IMR-90 (cell line): ENCODE measurements around the gene LRCH3. TPM values are rescaled to one million over a fixed set of nuclear protein-coding genes. Genes with fewer than 3 reads are reported as not detected.

Experiments
- ATAC-seq: fragments of 200-7000 bp; cut with Tn5 transposase; 2 replicates; pipeline ENCODE4 v1.9.1; 2020; ENCODE audit warnings: low read depth, mild to moderate bottlenecking, moderate library complexity
- BruUV-seq: library from RNA; stranded (reverse); fragments of 400-500 nt; replicated peaks from 2 replicates; lab custom pipeline; 2021; lab: Mats Ljungman, UMichigan
- CTCF ChIA-PET: fragments of 300-600 bp; formaldehyde crosslinking; extraction: SDS; loops from one replicate; lab custom pipeline; 2021; ENCODE audit warnings: antibody characterized with exemption; lab: Yijun Ruan, JAX
- POLR2A ChIA-PET: fragments of 300-600 bp; sonication (Branson Sonifier 250); formaldehyde crosslinking; loops from one replicate; lab custom pipeline; 2022; ENCODE audit warnings: antibody characterized with exemption; ENCODE audit not compliant: unreplicated experiment; lab: Charles Lee
- DNase-seq: peaks from one replicate; pipeline ENCODE4 v3.0.0; 2013
- H2AFZ ChIP-seq: replicated peaks from 2 replicates; pipeline ENCODE3; 2013; ENCODE audit warnings: low read length, mild to moderate bottlenecking; ENCODE audit not compliant: poor library complexity
- H2AK5ac ChIP-seq: 2 replicates; pipeline ENCODE4 v1.6.1; 2013; ENCODE audit warnings: low read depth, low read length, inconsistent platforms
- H2AK9ac ChIP-seq: replicated peaks from 2 replicates; pipeline ENCODE3; 2013; ENCODE audit warnings: mild to moderate bottlenecking, low read depth, low read length, moderate library complexity; ENCODE audit not compliant: poor library complexity
- H2BK120ac ChIP-seq: 2 replicates; pipeline ENCODE4 v1.6.1; 2013; ENCODE audit warnings: low read depth, low read length, inconsistent platforms
- H2BK15ac ChIP-seq: 3 replicates; pipeline ENCODE4 v1.6.1; 2013; ENCODE audit warnings: low read depth, low read length, inconsistent platforms
- H2BK20ac ChIP-seq: 2 replicates; pipeline ENCODE4 v1.6.1; 2013; ENCODE audit warnings: low read depth, mild to moderate bottlenecking, inconsistent platforms, low read length, moderate library complexity
- H2BK5ac ChIP-seq: 2 replicates; pipeline ENCODE4 v1.6.1; 2013; ENCODE audit warnings: mild to moderate bottlenecking, low read depth, low read length, inconsistent platforms; ENCODE audit not compliant: poor library complexity, severe bottlenecking
- H3K14ac ChIP-seq: replicated peaks from 2 replicates; pipeline ENCODE4 v1.6.1; 2013; ENCODE audit warnings: low read depth, low read length, inconsistent platforms
- H3K18ac ChIP-seq: 2 replicates; pipeline ENCODE4 v1.6.1; 2013; ENCODE audit warnings: low read depth, low read length, control low read depth
- H3K23ac ChIP-seq: 2 replicates; pipeline ENCODE4 v1.6.1; 2013; ENCODE audit warnings: low read depth, low read length, inconsistent platforms
- H3K27ac ChIP-seq: 2 replicates; pipeline ENCODE4 v1.5.1; 2013; ENCODE audit warnings: mild to moderate bottlenecking, control low read depth, low read length; ENCODE audit not compliant: insufficient read depth
- H3K27me3 ChIP-seq: 2 replicates; pipeline ENCODE4 v1.6.1; 2013; ENCODE audit warnings: low read length; ENCODE audit not compliant: control insufficient read depth, insufficient read depth
- H3K36me3 ChIP-seq: 2 replicates; pipeline ENCODE4 v1.6.1; 2013; ENCODE audit warnings: low read length, mixed read lengths; ENCODE audit not compliant: control insufficient read depth, insufficient read depth
- H3K4ac ChIP-seq: 2 replicates; pipeline ENCODE4 v1.6.1; 2013; ENCODE audit warnings: low read depth, low read length, inconsistent platforms
- H3K4me1 ChIP-seq: 2 replicates; pipeline ENCODE4 v1.6.1; 2013; ENCODE audit warnings: low read length, mixed read lengths; ENCODE audit not compliant: control insufficient read depth, insufficient read depth
- H3K4me2 ChIP-seq: 2 replicates; pipeline ENCODE4 v1.6.1; 2013; ENCODE audit warnings: low read depth, mild to moderate bottlenecking, control low read depth, low read length, moderate library complexity
- H3K4me3 ChIP-seq: 2 replicates; pipeline ENCODE4 v1.5.1; 2013; ENCODE audit warnings: low read depth, mild to moderate bottlenecking, control low read depth, low read length, moderate library complexity; ENCODE audit not compliant: insufficient read depth
- H3K56ac ChIP-seq: 2 replicates; pipeline ENCODE4 v1.6.1; 2013; ENCODE audit warnings: low read length, inconsistent platforms; ENCODE audit not compliant: insufficient read depth; ENCODE audit errors: extremely low read depth
- H3K79me1 ChIP-seq, 2 experiments: 2 replicates each; pipeline ENCODE4 v1.6.1; 2013; ENCODE audit warnings: low read length in 2 of 2, inconsistent platforms in 1 of 2, low read depth in 1 of 2
- H3K9ac ChIP-seq: 2 replicates; pipeline ENCODE4 v1.6.1; 2013; ENCODE audit warnings: low read depth, low read length, control low read depth
- H3K9me1 ChIP-seq: 2 replicates; pipeline ENCODE4 v1.6.1; 2013; ENCODE audit warnings: low read length, inconsistent platforms; ENCODE audit not compliant: insufficient read depth
- H3K9me3 ChIP-seq: 2 replicates; pipeline ENCODE4 v1.6.1; 2013; ENCODE audit warnings: low read length; ENCODE audit not compliant: control insufficient read depth, insufficient read depth
- H4K20me1 ChIP-seq: 2 replicates; pipeline ENCODE4 v1.6.1; 2013; ENCODE audit warnings: low read length, inconsistent platforms; ENCODE audit not compliant: insufficient read depth
- H4K5ac ChIP-seq: 2 replicates; pipeline ENCODE4 v1.6.1; 2013; ENCODE audit warnings: mild to moderate bottlenecking, low read depth, low read length, control low read depth
- H4K8ac ChIP-seq, 2 experiments: 2 replicates each; pipeline ENCODE4 v1.6.1; 2013; ENCODE audit warnings: low read depth in 2 of 2, low read length in 2 of 2, control low read depth in 1 of 2, inconsistent platforms in 1 of 2
- H4K91ac ChIP-seq: 2 replicates; pipeline ENCODE4 v1.6.1; 2013; ENCODE audit warnings: low read depth, low read length, inconsistent platforms; ENCODE audit not compliant: insufficient read depth
- BHLHE40 ChIP-seq: fragments of 150-350 bp; IDR thresholded peaks from 2 replicates; pipeline ENCODE4 v1.6.1; 2016; ENCODE audit warnings: mild to moderate bottlenecking, low read depth, low read length
- CEBPB ChIP-seq: IDR thresholded peaks from 2 replicates; pipeline ENCODE4 v1.6.1; 2012; ENCODE audit warnings: low read depth, low read length, improper control_type of control experiment
- CHD1 ChIP-seq: IDR thresholded peaks from 2 replicates; pipeline ENCODE4 v1.6.1; 2012; ENCODE audit warnings: low read depth, low read length, improper control_type of control experiment
- FOS ChIP-seq: fragments of 150-350 bp; IDR thresholded peaks from 2 replicates; pipeline ENCODE4 v1.6.1; 2016; ENCODE audit warnings: low read depth, low read length
- MAFK ChIP-seq: IDR thresholded peaks from 2 replicates; pipeline ENCODE4 v1.6.1; 2012; ENCODE audit warnings: low read depth, low read length, improper control_type of control experiment
- MAZ ChIP-seq: IDR thresholded peaks from 2 replicates; pipeline ENCODE4 v1.6.1; 2012; ENCODE audit warnings: low read depth, mild to moderate bottlenecking, low read length, improper control_type of control experiment, moderate library complexity, borderline replicate concordance
- MXI1 ChIP-seq: IDR thresholded peaks from 2 replicates; pipeline ENCODE4 v1.6.1; 2012; ENCODE audit warnings: low read depth, mild to moderate bottlenecking, low read length, moderate library complexity, borderline replicate concordance
- NFE2L2 ChIP-seq: fragments of 150-350 bp; IDR thresholded peaks from 2 replicates; pipeline ENCODE4 v1.6.1; 2016; ENCODE audit warnings: low read depth, mild to moderate bottlenecking, low read length
- POLR2A ChIP-seq: IDR thresholded peaks from 2 replicates; pipeline ENCODE4 v1.6.1; 2012; ENCODE audit warnings: mild to moderate bottlenecking, low read depth, low read length
- RAD21 ChIP-seq: IDR thresholded peaks from 2 replicates; pipeline ENCODE4 v1.6.1; 2012; ENCODE audit warnings: low read length, improper control_type of control experiment
- RCOR1 ChIP-seq: IDR thresholded peaks from 2 replicates; pipeline ENCODE4 v1.6.1; 2012; ENCODE audit warnings: mild to moderate bottlenecking, low read length, improper control_type of control experiment; ENCODE audit not compliant: insufficient replicate concordance
- RFX5 ChIP-seq: IDR thresholded peaks from 2 replicates; pipeline ENCODE4 v1.8.0; 2012; ENCODE audit warnings: low read depth, mild to moderate bottlenecking, low read length, moderate library complexity
- SMC3 ChIP-seq: fragments of 150-350 bp; IDR thresholded peaks from 2 replicates; pipeline ENCODE4 v1.6.1; 2016; ENCODE audit warnings: low read depth, mild to moderate bottlenecking, antibody characterized with exemption, low read length, moderate library complexity
- WGBS, 2 experiments: methylation state at CpG; one replicate each; pipeline versions ENCODE4 v1.1.5 to v1.1.7; 2013; ENCODE audit warnings: missing lambda C conversion rate in 2 of 2; ENCODE audit not compliant: insufficient read length in 1 of 2; ENCODE audit errors: extremely low coverage in 2 of 2; 5-methylcytosine and 5-hydroxymethylcytosine counted together
- dilution Hi-C: fragments of 300-500 bp; cut with HindIII; formaldehyde crosslinking; loops from one replicate; pipeline ENCODE4 v1.14.3; 2018; ENCODE audit warnings: low sequenced_read_pairs; ENCODE audit not compliant: unreplicated experiment
- in situ Hi-C: fragments of 300-500 bp; cut with MboI; formaldehyde crosslinking; loops from 3 replicates; pipeline ENCODE4 v1.14.3; 2019; ENCODE audit warnings: low sequenced_read_pairs, inconsistent platforms, mixed read lengths
- intact Hi-C: fragments of 100-400 bp; cut with micrococcal nuclease; formaldehyde crosslinking; loops from 2 replicates; pipeline ENCODE4 v1.10.0; 2022
- polyA plus RNA-seq, 3 experiments: library from polyadenylated mRNA; depleted of rRNA; stranded (reverse); fragments of >200 nt; gene quantifications; 2 replicates each; pipeline ENCODE4 v1.2.3, GENCODE V29; 2012; ENCODE audit warnings: low replicate concordance in 1 of 3
- total RNA-seq: library from RNA; depleted of rRNA; stranded (reverse); fragments of >200 nt; gene quantifications from 2 replicates; pipeline ENCODE4 v1.2.3, GENCODE V29; 2012
- TF ChIP-seq, protein P1 (sequence below): fragments of 150-350 bp; IDR thresholded peaks from 2 replicates; pipeline ENCODE4 v1.6.1; 2016; ENCODE audit warnings: low read depth, mild to moderate bottlenecking, low read length, moderate library complexity, borderline replicate concordance
- TF ChIP-seq, protein P2 (sequence below): conservative IDR thresholded peaks from 2 replicates; pipeline ENCODE4 v1.5.1; 2012; ENCODE audit warnings: mild to moderate bottlenecking, low read depth, low read length, improper control_type of control experiment
- TF ChIP-seq, protein P3 (sequence below): fragments of 150-350 bp; IDR thresholded peaks from 2 replicates; pipeline ENCODE4 v1.6.1; 2017; ENCODE audit warnings: mild to moderate bottlenecking, antibody characterized with exemption, low read length, low read depth

Gene LRCH3
- total and polyA plus RNA-seq, 2 of the 4 experiments (the other 2 are of a cell fraction): 28.5 to 40.5 TPM

DNA sequence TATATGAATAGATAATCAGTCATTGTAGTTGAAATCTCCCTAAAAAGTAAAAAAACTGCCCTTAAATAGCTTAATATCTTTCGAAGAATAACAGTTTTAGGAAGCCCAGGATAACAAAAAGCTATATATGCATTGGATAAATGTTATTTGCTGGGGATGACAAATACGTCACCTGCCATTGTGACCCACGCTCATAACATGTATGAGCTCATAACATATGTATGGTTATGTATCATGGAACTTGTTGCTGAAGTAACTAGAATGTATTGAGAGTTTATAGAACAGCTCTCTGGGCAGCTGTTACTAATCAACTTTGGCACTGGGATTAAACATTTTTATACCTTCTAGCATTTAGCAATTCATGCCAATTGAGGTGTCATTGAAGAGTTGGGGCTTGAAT, 1.7 kb upstream of the LRCH3 start:
- no peak overlapping the region for H3K4me2 ChIP-seq
- H3K4me3 ChIP-seq: no peak overlapping the region
- H3K9me3 ChIP-seq: no peaks in the 10 kb centered on the region
- no peak for TF ChIP-seq MAZ
- TF ChIP-seq, protein P1, sequence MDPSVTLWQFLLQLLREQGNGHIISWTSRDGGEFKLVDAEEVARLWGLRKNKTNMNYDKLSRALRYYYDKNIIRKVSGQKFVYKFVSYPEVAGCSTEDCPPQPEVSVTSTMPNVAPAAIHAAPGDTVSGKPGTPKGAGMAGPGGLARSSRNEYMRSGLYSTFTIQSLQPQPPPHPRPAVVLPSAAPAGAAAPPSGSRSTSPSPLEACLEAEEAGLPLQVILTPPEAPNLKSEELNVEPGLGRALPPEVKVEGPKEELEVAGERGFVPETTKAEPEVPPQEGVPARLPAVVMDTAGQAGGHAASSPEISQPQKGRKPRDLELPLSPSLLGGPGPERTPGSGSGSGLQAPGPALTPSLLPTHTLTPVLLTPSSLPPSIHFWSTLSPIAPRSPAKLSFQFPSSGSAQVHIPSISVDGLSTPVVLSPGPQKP: no peak
- TF ChIP-seq RCOR1: no peak
- TF ChIP-seq, protein P2, sequence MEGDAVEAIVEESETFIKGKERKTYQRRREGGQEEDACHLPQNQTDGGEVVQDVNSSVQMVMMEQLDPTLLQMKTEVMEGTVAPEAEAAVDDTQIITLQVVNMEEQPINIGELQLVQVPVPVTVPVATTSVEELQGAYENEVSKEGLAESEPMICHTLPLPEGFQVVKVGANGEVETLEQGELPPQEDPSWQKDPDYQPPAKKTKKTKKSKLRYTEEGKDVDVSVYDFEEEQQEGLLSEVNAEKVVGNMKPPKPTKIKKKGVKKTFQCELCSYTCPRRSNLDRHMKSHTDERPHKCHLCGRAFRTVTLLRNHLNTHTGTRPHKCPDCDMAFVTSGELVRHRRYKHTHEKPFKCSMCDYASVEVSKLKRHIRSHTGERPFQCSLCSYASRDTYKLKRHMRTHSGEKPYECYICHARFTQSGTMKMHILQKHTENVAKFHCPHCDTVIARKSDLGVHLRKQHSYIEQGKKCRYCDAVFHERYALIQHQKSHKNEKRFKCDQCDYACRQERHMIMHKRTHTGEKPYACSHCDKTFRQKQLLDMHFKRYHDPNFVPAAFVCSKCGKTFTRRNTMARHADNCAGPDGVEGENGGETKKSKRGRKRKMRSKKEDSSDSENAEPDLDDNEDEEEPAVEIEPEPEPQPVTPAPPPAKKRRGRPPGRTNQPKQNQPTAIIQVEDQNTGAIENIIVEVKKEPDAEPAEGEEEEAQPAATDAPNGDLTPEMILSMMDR: no peak
- no peak for TF ChIP-seq RAD21
- no peak for TF ChIP-seq MAFK
- no peak for TF ChIP-seq SMC3
- no peak for TF ChIP-seq CEBPB
- TF ChIP-seq RFX5: no peak
- TF ChIP-seq POLR2A: no peak
- TF ChIP-seq, protein P3, sequence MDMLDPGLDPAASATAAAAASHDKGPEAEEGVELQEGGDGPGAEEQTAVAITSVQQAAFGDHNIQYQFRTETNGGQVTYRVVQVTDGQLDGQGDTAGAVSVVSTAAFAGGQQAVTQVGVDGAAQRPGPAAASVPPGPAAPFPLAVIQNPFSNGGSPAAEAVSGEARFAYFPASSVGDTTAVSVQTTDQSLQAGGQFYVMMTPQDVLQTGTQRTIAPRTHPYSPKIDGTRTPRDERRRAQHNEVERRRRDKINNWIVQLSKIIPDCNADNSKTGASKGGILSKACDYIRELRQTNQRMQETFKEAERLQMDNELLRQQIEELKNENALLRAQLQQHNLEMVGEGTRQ: no peak
- TF ChIP-seq NFE2L2: no peak
- TF ChIP-seq CHD1: no peak
- TF ChIP-seq MXI1: no peak
- TF ChIP-seq BHLHE40: no peak
- no peak for TF ChIP-seq FOS
- intact Hi-C loops (no loop called here), in situ Hi-C loops (no loop called here), dilution Hi-C loops (no loop called here)
- no peak for ATAC-seq
- H4K20me1 ChIP-seq: peaks cover 27% of the 10 kb centered on the region
- no peak for DNase-seq
- ChIA-PET CTCF (interaction anchor here (0.6 kb wide), 1 partner anchor 13 kb away, joined by 3 read pairs; no protein-coding TSS in a partner anchor), POLR2A (no interaction called here)
- no peak overlapping the region for H2BK120ac ChIP-seq
- peaks cover 0 to 20% of the 10 kb centered on the region in 2 experiments for H3K79me1 ChIP-seq
- H3K36me3 ChIP-seq: no peaks in the 10 kb centered on the region
- H2BK15ac ChIP-seq: no peak overlapping the region
- no CpG with 5 or more reads among the region's 3 CpGs for WGBS, 2 experiments
- no peak overlapping the region for H3K9ac ChIP-seq
- H4K91ac ChIP-seq: no peak overlapping the region
- H2BK5ac ChIP-seq: no peak overlapping the region
- peaks cover 4% of the 10 kb centered on the region for H3K4me1 ChIP-seq
- H2AK9ac ChIP-seq: no peak overlapping the region
- no peak overlapping the region for H3K23ac ChIP-seq
- H3K56ac ChIP-seq: no peak overlapping the region
- H3K27me3 ChIP-seq: no peaks in the 10 kb centered on the region
- peaks cover 3% of the 10 kb centered on the region for H3K9me1 ChIP-seq
- H3K14ac ChIP-seq: no peak overlapping the region
- no peak overlapping the region for H3K4ac ChIP-seq
- H4K5ac ChIP-seq: no peak overlapping the region
- no peak overlapping the region for H4K8ac ChIP-seq
- no peak overlapping the region for H3K18ac ChIP-seq
- no TSS peak for BruUV-seq
- no peak overlapping the region for H3K27ac ChIP-seq
- no peak overlapping the region for H2BK20ac ChIP-seq
- no peak overlapping the region for H2AK5ac ChIP-seq
- H2AFZ ChIP-seq: no peak overlapping the region
